HepG2 (cell line): ENCODE measurements around the gene PLEKHG2. TPM values are rescaled to one million over a fixed set of nuclear protein-coding genes. Genes with fewer than 3 reads are reported as not detected.

Experiments
- ATF1 ChIP-seq: IDR thresholded peaks from 2 replicates; pipeline ENCODE4 v1.6.1; 2016; ENCODE audit warnings: mild to moderate bottlenecking, control low read depth
- BCLAF1 ChIP-seq: fragments of 450-650 bp; IDR thresholded peaks from 2 replicates; pipeline ENCODE4 v1.6.1; 2017; ENCODE audit warnings: mild to moderate bottlenecking
- CBX5 ChIP-seq: sonication (generic); formaldehyde crosslinking; IDR thresholded peaks from 2 replicates; pipeline ENCODE4 v1.4.0; 2020; ENCODE audit warnings: missing genetic modification reagents, borderline replicate concordance
- CEBPB ChIP-seq: IDR thresholded peaks from 2 replicates; pipeline ENCODE4 v1.6.1; 2011; ENCODE audit warnings: low read depth, low read length, improper control_type of control experiment, borderline replicate concordance
- HES4 ChIP-seq: sonication (generic); formaldehyde crosslinking; IDR thresholded peaks from 2 replicates; pipeline ENCODE4 v1.9.0; 2021; ENCODE audit warnings: mild to moderate bottlenecking, missing genetic modification reagents, borderline replicate concordance
- HNRNPL ChIP-seq: fragments of 200-400 bp; formaldehyde crosslinking; IDR thresholded peaks from 2 replicates; pipeline ENCODE4 v1.6.1; 2017; ENCODE audit warnings: mild to moderate bottlenecking, low read depth, low read length
- IRX3 ChIP-seq: sonication (generic); formaldehyde crosslinking; IDR thresholded peaks from 2 replicates; pipeline ENCODE4 v1.8.1; 2023; ENCODE audit warnings: mild to moderate bottlenecking, low read depth, missing genetic modification reagents, borderline replicate concordance
- KDM5A ChIP-seq: fragments of 200-600 bp; sonication (generic); IDR thresholded peaks from 2 replicates; pipeline ENCODE4 v1.7.0; 2018; ENCODE audit warnings: antibody characterized with exemption, mild to moderate bottlenecking, low read length, borderline replicate concordance
- NFE2L2 ChIP-seq: fragments of 150-350 bp; IDR thresholded peaks from 2 replicates; pipeline ENCODE4 v1.6.1; 2014; ENCODE audit warnings: low read length
- PHF8 ChIP-seq: sonication (generic); formaldehyde crosslinking; IDR thresholded peaks from 2 replicates; pipeline ENCODE4 v1.5.0; 2020; ENCODE audit warnings: missing genetic modification reagents
- POLR2A ChIP-seq, 2 experiments: IDR thresholded peaks; 2 replicates each; pipeline ENCODE4 v1.6.1; 2011; ENCODE audit warnings: low read depth in 2 of 2, low read length in 2 of 2, mild to moderate bottlenecking in 1 of 2, moderate library complexity in 1 of 2; ENCODE audit not compliant: insufficient read depth in 1 of 2
- SMYD3 ChIP-seq: sonication (generic); formaldehyde crosslinking; IDR thresholded peaks from 2 replicates; pipeline ENCODE4 v1.8.1; 2023; ENCODE audit warnings: mild to moderate bottlenecking, missing genetic modification reagents
- TBX2 ChIP-seq: sonication (generic); formaldehyde crosslinking; IDR thresholded peaks from 2 replicates; pipeline ENCODE4 v1.5.0; 2020; ENCODE audit warnings: missing genetic modification reagents, mild to moderate bottlenecking, borderline replicate concordance
- TSC22D2 ChIP-seq: sonication (generic); formaldehyde crosslinking; IDR thresholded peaks from 2 replicates; pipeline ENCODE4 v1.5.1; 2020; ENCODE audit warnings: missing genetic modification reagents, mild to moderate bottlenecking, borderline replicate concordance
- ZFP1 ChIP-seq: IDR thresholded peaks from 2 replicates; pipeline ENCODE4 v1.6.1; 2016
- ZFP36 ChIP-seq: fragments of 150-350 bp; IDR thresholded peaks from 2 replicates; pipeline ENCODE4 v1.6.1; 2018; ENCODE audit warnings: borderline replicate concordance, low read length, low read depth; ENCODE audit not compliant: partially characterized antibody
- ZMYM2 ChIP-seq: sonication (generic); formaldehyde crosslinking; IDR thresholded peaks from 2 replicates; pipeline ENCODE4 v1.8.0; 2022; ENCODE audit warnings: mild to moderate bottlenecking, missing genetic modification reagents
- ZNF383 ChIP-seq: sonication (generic); formaldehyde crosslinking; IDR thresholded peaks from 2 replicates; pipeline ENCODE4 v1.4.0; 2020; ENCODE audit warnings: missing genetic modification reagents, mild to moderate bottlenecking, borderline replicate concordance
- ZNF678 ChIP-seq: sonication (generic); formaldehyde crosslinking; IDR thresholded peaks from 2 replicates; pipeline ENCODE4 v1.4.0; 2020; ENCODE audit warnings: mild to moderate bottlenecking, missing genetic modification reagents
- ZNF782 ChIP-seq: sonication (generic); formaldehyde crosslinking; IDR thresholded peaks from 2 replicates; pipeline ENCODE4 v1.4.0; 2020; ENCODE audit warnings: missing genetic modification reagents, mild to moderate bottlenecking, borderline replicate concordance
- polyA plus RNA-seq, 8 experiments: library from polyadenylated mRNA; depleted of rRNA in 3 of 8; stranded (reverse) in 7 of 8; unstranded in 1 of 8; fragments of >200 nt; fragmentation: Illumina TruSeq in 4 of 8; extraction: Trizol in 4 of 8; gene quantifications; 2 replicates each; pipeline versions ENCODE4 v1.2.1 to v1.2.3, GENCODE V29; 2011 to 2016; ENCODE audit warnings: low read depth in 4 of 8, missing spikeins in 1 of 8, mixed read lengths in 1 of 8; ENCODE audit not compliant: insufficient read depth in 1 of 8
- total RNA-seq, 5 experiments: library from RNA; depleted of rRNA; stranded (reverse); fragments of >200 nt; fragmentation: Illumina TruSeq; extraction: Trizol; gene quantifications; 2 replicates each; pipeline ENCODE4 v1.2.3, GENCODE V29; 2016; ENCODE audit warnings: low read depth in 1 of 5
- TF ChIP-seq, protein P1 (sequence below), 2 experiments: sonication (generic) in 1 of 2; formaldehyde crosslinking in 1 of 2; IDR thresholded peaks; 2 replicates each; pipeline versions ENCODE4 v1.4.0 to v1.6.1; 2016 to 2020; ENCODE audit warnings: borderline replicate concordance in 1 of 2, low read depth in 1 of 2, mild to moderate bottlenecking in 1 of 2, missing genetic modification reagents in 1 of 2
- TF ChIP-seq, protein P2 (sequence below): sonication (generic); formaldehyde crosslinking; IDR thresholded peaks from 2 replicates; pipeline ENCODE4 v1.4.0; 2020; ENCODE audit warnings: mild to moderate bottlenecking, missing genetic modification reagents

Gene PLEKHG2
- total and polyA plus RNA-seq, 2 of the 13 experiments (the other 11 are each of a cell fraction or from before 2014, with no cell fraction given), result 3.6 to 6.8 TPM

GRCh38 chr19:39411081-39411831 is 1.2 kb upstream of the PLEKHG2 start (continued):
- TF ChIP-seq, protein P1, sequence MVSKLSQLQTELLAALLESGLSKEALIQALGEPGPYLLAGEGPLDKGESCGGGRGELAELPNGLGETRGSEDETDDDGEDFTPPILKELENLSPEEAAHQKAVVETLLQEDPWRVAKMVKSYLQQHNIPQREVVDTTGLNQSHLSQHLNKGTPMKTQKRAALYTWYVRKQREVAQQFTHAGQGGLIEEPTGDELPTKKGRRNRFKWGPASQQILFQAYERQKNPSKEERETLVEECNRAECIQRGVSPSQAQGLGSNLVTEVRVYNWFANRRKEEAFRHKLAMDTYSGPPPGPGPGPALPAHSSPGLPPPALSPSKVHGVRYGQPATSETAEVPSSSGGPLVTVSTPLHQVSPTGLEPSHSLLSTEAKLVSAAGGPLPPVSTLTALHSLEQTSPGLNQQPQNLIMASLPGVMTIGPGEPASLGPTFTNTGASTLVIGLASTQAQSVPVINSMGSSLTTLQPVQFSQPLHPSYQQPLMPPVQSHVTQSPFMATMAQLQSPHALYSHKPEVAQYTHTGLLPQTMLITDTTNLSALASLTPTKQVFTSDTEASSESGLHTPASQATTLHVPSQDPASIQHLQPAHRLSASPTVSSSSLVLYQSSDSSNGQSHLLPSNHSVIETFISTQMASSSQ (IDR thresholded peaks at IDR 0.05; ENCODE audit: low read depth), result 0 out of 2 replicates have a peak, but pooled peaks have one; percentile 30
- TF ChIP-seq, protein P1 (CRISPR knock-in tag; IDR thresholded peaks at IDR 0.05; ENCODE audit: borderline replicate concordance), result no peak
- TF ChIP-seq TBX2 (no peak), ZFP1 (no peak), ATF1 (CRISPR knock-in tag) (no peak), HNRNPL (no peak), NFE2L2 (no peak), HES4 (CRISPR knock-in tag) (no peak), ZNF383 (CRISPR knock-in tag) (no peak), ZFP36 (no peak), BCLAF1 (no peak), PHF8 (CRISPR knock-in tag) (no peak), SMYD3 (CRISPR knock-in tag) (no peak), IRX3 (no peak), POLR2A (IDR thresholded peaks at IDR 0.05; ENCODE audit: insufficient read depth in 1 of 2, low read depth in 2 of 2, low read length in 2 of 2) (peak in 1 of 2 experiments; percentile 65; a peak in 2 of 4 replicates), TSC22D2 (CRISPR knock-in tag) (no peak), ZNF782 (CRISPR knock-in tag) (peak; percentile 71; the same call in 1 of the 2 replicates), KDM5A (peak; percentile 49; the same call in 1 of the 2 replicates), ZNF678 (CRISPR knock-in tag) (no peak), CBX5 (CRISPR knock-in tag) (no peak), ZMYM2 (no peak), CEBPB (peak; percentile 15; the same call in 1 of the 2 replicates)
- TF ChIP-seq, protein P2, sequence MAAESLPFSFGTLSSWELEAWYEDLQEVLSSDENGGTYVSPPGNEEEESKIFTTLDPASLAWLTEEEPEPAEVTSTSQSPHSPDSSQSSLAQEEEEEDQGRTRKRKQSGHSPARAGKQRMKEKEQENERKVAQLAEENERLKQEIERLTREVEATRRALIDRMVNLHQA (CRISPR knock-in tag), result no peak
